T-helper 1 cell treated with Interleukin-12 subunit alpha and Interleukin-12 subunit beta and Interleukin-4 antibody, amounts not matched to agents 30 μg/mL and 1 μg/mL, for 36 hours (primary cell): ENCODE measurements around the gene AMIGO3.
"Not testable (repeated sequence)": the region's sequence is repeated elsewhere in the genome, so short reads cannot be mapped to it uniquely, and the experiment has no call there.

Source experiments
- H3K27ac Mint-ChIP-seq: one replicate; pipeline ENCODE4 v1.8.0; 2021; ENCODE audit warnings: mild to moderate bottlenecking, mixed read lengths
- H3K27me3 Mint-ChIP-seq: one replicate; pipeline ENCODE4 v1.8.0; 2021; ENCODE audit warnings: low read depth, mixed read lengths
- H3K36me3 Mint-ChIP-seq: one replicate; pipeline ENCODE4 v1.8.0; 2021; ENCODE audit warnings: low read depth, mixed read lengths
- H3K4me1 Mint-ChIP-seq: one replicate; pipeline ENCODE4 v1.8.0; 2021; ENCODE audit warnings: low read depth, mixed read lengths
- H3K4me3 Mint-ChIP-seq: one replicate; pipeline ENCODE4 v1.8.0; 2021; ENCODE audit warnings: mild to moderate bottlenecking, moderate library complexity, mixed read lengths
- H3K9me3 Mint-ChIP-seq: one replicate; pipeline ENCODE4 v1.8.0; 2021; ENCODE audit warnings: mixed read lengths

The AMIGO3 gene, protein sequence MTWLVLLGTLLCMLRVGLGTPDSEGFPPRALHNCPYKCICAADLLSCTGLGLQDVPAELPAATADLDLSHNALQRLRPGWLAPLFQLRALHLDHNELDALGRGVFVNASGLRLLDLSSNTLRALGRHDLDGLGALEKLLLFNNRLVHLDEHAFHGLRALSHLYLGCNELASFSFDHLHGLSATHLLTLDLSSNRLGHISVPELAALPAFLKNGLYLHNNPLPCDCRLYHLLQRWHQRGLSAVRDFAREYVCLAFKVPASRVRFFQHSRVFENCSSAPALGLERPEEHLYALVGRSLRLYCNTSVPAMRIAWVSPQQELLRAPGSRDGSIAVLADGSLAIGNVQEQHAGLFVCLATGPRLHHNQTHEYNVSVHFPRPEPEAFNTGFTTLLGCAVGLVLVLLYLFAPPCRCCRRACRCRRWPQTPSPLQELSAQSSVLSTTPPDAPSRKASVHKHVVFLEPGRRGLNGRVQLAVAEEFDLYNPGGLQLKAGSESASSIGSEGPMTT

DNA sequence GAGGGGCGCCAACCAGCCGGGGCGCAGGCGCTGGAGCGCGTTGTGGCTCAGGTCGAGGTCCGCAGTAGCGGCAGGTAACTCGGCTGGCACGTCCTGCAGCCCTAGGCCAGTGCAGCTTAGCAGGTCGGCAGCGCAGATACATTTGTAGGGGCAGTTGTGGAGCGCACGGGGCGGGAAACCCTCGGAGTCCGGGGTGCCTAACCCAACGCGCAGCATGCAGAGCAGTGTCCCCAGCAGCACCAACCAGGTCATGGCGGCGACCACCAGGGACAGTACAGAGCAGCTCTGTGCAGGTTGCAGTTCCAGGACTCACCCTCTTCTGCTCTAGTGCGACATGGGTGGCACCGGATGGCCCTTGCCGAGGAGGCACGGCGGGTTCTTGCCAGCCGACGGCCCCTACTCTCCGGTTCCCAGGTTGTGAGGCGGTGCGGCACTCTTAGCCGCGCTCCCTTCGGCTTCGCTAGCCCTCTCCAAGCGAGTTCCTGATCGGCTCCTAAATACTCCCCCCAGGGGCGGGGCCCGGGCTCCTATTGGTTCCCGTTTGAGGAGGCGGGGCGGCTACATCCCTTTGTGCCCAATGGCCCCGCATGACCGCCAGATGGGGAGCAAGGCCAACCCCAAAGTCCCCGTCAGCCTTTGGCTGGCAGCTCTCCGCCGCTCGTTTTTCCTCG is at the start of gene AMIGO3:
Gene AMIGO3 (minus strand): TSS at position 471 of the 671 bp plus-strand sequence. CDS start 219 bp downstream, at position 252.
- peaks cover 12% of the 10 kb centered on the region for H3K36me3 Mint-ChIP-seq
- H3K4me3 Mint-ChIP-seq, result peak within 1 kb of the TSS; percentile 83
- H3K9me3 Mint-ChIP-seq, result no peaks in the 10 kb centered on the region
- no peaks in the 10 kb centered on the region for H3K27me3 Mint-ChIP-seq
- H3K27ac Mint-ChIP-seq, result peak within 1 kb of the TSS; percentile 76
- peaks cover 30% of the 10 kb centered on the region for H3K4me1 Mint-ChIP-seq

DNA sequence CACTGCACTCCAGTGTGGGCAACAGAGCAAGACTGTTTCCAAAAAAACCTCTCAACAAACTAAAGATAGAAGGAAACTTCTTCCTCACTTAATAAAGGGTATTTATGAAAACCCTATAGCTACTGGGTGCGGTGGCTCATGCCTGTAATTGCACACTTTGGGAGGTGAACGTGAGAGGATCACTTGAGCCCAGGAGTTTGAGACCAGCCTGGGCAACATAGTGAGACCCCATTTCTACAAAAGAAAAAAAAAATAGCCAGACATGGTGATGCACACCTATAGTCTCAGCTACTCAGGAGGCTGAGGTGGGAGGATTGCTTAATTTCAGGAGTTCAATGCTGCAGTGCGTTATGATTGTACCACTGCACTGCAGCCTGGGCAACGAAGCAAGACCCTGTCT is 44.5 kb upstream of the AMIGO3 start:
- Mint-ChIP-seq H3K9me3 (no peaks in the 10 kb centered on the region), H3K27ac (no peak overlapping the region), H3K4me3 (no peak overlapping the region), H3K36me3 (peaks cover 7% of the 10 kb centered on the region), H3K4me1 (no peaks in the 10 kb centered on the region), H3K27me3 (no peaks in the 10 kb centered on the region)

DNA sequence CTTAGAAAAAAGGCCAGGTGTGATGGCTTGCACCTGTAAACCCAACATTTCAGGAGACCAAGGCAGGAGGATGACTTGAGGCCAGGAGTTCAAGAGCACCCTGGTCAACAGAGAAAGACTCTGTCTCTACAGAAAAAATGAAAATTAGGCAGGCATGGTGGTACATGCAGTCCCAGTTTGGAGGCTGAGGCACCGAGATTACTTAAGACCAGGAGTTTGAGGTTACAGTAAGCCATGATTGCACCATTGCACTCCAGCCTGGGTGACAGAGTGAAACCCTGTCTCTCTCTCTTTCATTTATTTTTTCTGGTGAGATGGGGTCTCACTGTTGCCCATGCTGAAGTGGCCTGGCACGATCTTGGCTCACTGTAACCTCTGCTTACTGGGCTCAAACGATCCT is 42.2 kb upstream of the AMIGO3 start:
- Mint-ChIP-seq H3K4me3 (no peak overlapping the region), H3K4me1 (no peaks in the 10 kb centered on the region), H3K36me3 (peaks cover 7% of the 10 kb centered on the region), H3K27ac (no peak overlapping the region), H3K9me3 (no peaks in the 10 kb centered on the region), H3K27me3 (no peaks in the 10 kb centered on the region)

DNA sequence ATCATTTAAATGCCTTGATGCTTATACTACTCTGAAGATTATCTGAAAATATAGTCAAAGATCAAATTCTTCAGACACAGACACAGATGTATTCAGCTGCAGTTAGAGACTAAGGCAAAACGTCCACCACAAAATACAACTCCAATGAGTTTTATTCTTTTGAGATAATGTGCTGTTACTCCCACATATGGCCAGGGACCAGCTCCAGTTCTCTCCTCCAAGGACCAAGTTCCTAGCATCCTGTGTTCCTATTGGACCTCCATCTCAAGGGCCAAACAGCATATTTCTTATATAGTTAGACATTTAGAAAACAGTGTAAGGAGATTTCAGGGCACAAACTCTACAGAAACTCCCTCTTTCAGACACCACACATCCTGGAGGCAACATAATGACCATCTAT is 39.7 kb upstream of the AMIGO3 start:
- no peaks in the 10 kb centered on the region for H3K4me1 Mint-ChIP-seq
- H3K9me3 Mint-ChIP-seq, result no peaks in the 10 kb centered on the region
- H3K4me3 Mint-ChIP-seq, result no peak overlapping the region
- H3K27ac Mint-ChIP-seq, result no peak overlapping the region
- H3K27me3 Mint-ChIP-seq, result no peaks in the 10 kb centered on the region
- peaks cover 2% of the 10 kb centered on the region for H3K36me3 Mint-ChIP-seq

DNA sequence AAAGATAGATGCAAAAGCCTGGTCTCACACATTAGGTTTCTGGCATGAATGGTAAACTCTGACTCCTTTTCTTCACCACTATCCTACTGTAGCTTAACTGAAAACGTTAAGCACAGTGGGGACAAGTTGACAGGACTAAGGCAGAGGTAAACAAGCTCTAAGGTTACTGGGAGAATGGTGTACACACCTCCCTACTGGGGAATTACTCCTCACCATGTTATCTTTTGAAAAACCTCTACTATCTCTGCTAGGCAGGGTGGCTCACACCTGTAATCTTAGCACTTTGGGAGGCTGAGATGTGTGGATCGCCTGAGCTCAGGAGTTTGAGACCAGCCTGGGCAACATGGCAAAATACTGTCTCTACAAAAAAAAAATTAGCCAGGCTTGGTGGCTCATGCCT is 37.7 kb upstream of the AMIGO3 start:
- H3K4me1 Mint-ChIP-seq, result peaks cover 6% of the 10 kb centered on the region
- H3K9me3 Mint-ChIP-seq, result no peaks in the 10 kb centered on the region
- H3K27me3 Mint-ChIP-seq, result no peaks in the 10 kb centered on the region
- H3K4me3 Mint-ChIP-seq, result no peak overlapping the region
- H3K27ac Mint-ChIP-seq, result no peak overlapping the region
- no peaks in the 10 kb centered on the region for H3K36me3 Mint-ChIP-seq

DNA sequence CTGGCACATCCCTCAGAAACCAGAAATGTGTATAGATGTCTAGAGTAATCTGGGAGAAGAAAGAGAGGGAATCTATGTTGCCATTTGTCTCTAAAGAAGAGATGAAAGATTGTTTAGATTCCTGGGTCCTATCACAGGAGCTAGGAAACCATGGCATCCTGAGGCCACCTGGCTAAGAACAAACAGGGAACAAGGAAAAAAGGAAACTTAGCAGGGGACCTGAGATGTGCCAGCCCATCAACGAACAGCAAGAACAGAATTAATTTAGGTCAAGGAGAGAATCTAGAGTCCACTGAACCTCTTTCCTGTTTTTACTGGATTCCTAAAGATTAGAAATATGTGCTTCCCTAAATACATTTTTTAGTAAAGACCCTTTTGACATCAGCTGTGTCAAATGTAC is 36.6 kb upstream of the AMIGO3 start:
- Mint-ChIP-seq H3K9me3 (no peaks in the 10 kb centered on the region), H3K27ac (no peak overlapping the region), H3K4me1 (peaks cover 6% of the 10 kb centered on the region), H3K4me3 (no peak overlapping the region), H3K36me3 (no peaks in the 10 kb centered on the region), H3K27me3 (no peaks in the 10 kb centered on the region)

DNA sequence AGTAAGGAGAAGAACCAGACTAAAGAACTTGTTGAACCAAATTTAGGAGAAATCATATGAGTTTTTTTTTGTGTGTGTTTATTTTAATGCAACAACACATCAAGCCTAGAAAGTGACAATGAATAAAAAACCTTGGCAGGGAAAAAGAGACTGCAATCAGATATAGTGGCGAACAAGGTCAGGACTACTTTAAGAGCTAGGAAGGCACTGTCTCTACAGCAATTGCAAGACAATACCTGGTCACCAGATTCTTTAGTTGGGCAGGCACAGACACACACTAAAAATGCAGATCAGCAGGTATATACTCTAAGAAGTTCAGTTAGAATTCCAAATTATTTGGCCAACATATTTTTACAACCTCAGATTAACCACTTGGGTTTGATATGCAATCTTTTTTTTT is 35.1 kb upstream of the AMIGO3 start:
- Mint-ChIP-seq H3K4me3 (no peak overlapping the region), H3K27ac (no peak overlapping the region), H3K27me3 (no peaks in the 10 kb centered on the region), H3K36me3 (no peaks in the 10 kb centered on the region), H3K9me3 (no peaks in the 10 kb centered on the region), H3K4me1 (peaks cover 6% of the 10 kb centered on the region)

DNA sequence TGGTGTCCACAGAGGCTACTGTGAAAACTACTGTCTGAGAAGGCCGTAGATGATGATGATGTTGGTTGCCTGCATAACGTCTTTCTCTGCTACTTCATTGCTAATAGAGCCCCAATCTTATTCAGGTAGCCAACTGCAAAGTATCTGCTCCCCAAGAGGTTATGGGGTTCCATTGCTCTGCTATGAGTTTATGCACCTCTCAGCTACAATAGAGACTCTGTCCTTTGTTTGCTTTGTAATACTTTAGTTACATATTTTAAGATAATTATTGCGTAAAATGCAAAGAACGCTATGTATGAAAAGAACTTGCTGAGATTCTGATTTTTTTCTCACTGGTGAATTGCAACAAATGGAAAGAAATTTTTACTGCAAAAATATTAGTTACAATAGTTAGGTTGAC is 32.0 kb upstream of the AMIGO3 start:
- Mint-ChIP-seq H3K4me3 (no peak overlapping the region), H3K27me3 (no peaks in the 10 kb centered on the region), H3K36me3 (peaks cover 9% of the 10 kb centered on the region), H3K27ac (no peak overlapping the region), H3K9me3 (no peaks in the 10 kb centered on the region), H3K4me1 (peaks cover 8% of the 10 kb centered on the region)

DNA sequence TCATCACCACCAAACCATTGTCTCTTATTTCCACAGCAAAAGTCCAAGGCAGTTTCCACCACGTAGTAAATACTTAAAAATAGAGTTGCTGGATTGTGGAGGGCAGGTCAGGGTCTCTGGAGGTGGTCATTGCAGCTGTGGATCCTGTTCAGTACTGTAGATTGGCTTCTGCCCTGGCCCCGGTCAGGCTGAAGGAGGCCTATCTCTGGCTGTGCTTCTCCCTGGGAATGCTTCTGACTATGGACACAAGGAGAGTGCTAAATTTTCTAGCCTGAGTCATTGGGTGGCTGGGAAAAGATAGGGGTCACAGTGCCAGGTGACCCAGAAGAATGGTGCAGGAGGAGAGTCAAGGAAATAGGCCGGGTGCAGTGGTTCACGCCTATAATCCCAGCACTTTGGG is 30.6 kb upstream of the AMIGO3 start:
- Mint-ChIP-seq H3K4me1 (peaks cover 8% of the 10 kb centered on the region), H3K9me3 (no peaks in the 10 kb centered on the region), H3K27me3 (no peaks in the 10 kb centered on the region), H3K27ac (no peak overlapping the region), H3K36me3 (peaks cover 10% of the 10 kb centered on the region), H3K4me3 (no peak overlapping the region)

DNA sequence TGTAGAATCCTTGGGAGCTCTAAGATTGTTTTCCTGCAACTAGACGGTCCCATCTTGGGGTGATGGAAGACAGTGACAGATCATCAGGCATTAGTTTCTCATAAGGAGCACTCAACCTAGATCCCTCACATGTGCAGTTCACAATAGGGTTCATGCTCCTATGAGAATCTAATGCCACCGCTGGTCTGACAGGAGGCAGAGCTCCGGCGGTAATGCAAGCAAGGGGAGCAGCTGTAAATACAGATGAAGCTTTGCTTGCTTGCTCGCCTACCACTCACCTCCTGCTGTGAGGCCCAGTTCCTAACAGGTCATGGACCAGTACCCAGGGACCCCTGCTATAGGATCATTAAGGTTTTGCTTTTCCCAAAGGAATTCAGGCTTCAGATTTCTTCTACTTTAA is 29.4 kb upstream of the AMIGO3 start:
- H3K9me3 Mint-ChIP-seq, H3K27me3 Mint-ChIP-seq, H3K27ac Mint-ChIP-seq, H3K4me1 Mint-ChIP-seq, H3K4me3 Mint-ChIP-seq: not testable (repeated sequence)
- H3K36me3 Mint-ChIP-seq, result peaks cover 15% of the 10 kb centered on the region

DNA sequence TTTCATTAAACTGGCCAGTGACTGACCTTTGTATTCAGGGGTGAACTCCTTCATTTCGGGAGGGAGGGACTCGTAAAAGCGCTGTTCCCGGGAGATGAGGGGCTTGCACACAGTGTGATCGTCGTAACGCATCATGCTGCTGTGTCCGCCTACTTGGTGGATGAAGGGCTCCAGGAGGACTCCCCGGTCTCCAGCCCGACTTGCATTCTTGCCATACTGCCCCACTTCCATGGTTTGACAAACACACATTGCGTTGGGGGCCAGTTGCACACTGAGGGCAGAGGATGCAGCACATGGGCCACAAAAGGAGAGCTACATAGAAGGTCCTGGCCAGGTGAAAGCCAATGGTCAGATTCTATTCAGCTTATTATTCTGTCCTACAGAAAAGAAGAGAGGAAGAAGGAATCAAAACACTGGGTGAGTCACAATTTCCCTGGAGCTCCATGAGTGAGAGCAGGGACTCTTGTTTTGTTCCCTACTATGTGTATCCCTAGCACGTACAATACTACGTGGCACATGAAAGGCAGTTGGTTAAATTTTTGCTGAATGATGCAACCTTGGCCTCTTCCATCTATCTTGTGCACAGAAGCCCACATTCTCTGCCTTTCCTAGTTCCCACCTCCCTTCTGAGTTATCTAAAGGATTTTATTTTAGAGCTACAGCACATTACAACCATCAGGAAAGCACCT is 28.5 kb upstream of the AMIGO3 start:
- H3K9me3 Mint-ChIP-seq, result no peaks in the 10 kb centered on the region
- H3K27me3 Mint-ChIP-seq, result no peaks in the 10 kb centered on the region
- H3K4me3 Mint-ChIP-seq, result no peak overlapping the region
- peaks cover 15% of the 10 kb centered on the region for H3K36me3 Mint-ChIP-seq
- H3K27ac Mint-ChIP-seq, result no peak overlapping the region
- peaks cover 3% of the 10 kb centered on the region for H3K4me1 Mint-ChIP-seq

DNA sequence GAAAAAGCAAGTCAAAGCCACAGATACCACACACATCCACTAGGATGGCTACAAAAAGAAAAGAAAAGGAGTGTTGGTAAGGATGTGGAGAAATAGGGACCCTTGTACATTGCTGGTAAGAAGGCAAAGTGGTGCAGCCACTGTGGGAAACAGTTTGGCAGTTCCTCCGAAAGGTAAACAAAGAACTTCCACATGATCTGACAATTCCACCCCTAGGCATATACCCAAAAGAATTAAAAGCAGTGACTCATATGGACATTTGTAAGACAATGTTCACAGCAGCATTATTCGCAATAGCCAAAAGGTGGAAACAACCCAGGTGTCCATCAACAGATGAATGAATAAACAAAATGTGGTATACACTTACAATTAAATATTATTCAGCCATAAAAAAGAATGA is 26.5 kb upstream of the AMIGO3 start:
- Mint-ChIP-seq H3K9me3 (no peaks in the 10 kb centered on the region), H3K27ac (no peak overlapping the region), H3K27me3 (no peaks in the 10 kb centered on the region), H3K4me3 (no peak overlapping the region), H3K4me1 (peaks cover 3% of the 10 kb centered on the region), H3K36me3 (peaks cover 15% of the 10 kb centered on the region)

DNA sequence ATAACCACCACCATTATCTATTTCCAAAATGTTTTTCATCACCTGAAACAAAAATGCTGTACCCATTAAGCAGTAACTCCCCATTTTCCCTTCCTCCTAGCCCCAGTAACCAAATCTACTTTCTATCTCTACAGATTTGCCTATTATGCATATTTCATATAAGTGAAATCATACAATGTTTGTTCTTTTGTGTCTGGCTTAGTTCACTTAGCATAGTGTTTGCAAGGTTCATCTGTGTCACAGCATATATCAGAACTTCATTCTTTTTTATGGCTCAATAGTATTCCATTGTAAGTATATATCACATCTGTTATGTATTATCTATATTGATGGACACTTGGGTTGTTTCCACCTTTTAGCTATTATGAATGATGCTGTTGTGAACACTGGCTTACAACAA is 20.9 kb upstream of the AMIGO3 start:
- Mint-ChIP-seq H3K27me3 (no peaks in the 10 kb centered on the region), H3K36me3 (peaks cover 28% of the 10 kb centered on the region), H3K27ac (no peak overlapping the region), H3K4me1 (peaks cover 5% of the 10 kb centered on the region), H3K9me3 (no peaks in the 10 kb centered on the region), H3K4me3 (no peak overlapping the region)

DNA sequence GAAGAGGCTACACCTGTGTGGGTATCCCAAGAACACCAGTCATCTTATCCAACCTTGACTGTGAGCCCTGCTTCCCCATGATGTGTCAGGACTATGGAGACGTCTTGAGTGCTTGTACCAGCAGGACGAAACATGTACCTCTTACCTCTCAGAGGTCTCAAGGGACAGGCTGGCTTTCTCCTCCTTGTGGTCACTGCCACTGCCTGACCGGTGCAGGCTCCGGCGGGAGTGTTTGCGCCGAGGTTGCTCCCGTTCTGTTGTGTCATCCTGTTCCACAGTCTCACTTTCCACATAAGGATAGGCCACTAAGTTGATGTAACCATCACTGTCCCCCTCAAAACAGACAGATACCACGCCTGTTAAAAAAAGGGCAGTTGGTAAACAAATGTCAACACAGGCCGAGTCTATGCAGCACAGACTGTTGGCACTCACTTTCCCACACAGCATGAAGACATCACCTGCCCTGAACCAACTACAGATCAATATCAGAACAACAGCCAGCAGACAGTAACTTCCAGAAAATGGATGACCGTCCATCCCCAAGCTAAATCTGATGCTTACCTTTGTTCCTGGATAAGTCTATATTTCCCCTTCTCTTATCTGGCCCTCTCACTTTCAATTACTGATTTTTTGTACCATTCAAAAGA is 18.7 kb upstream of the AMIGO3 start:
- Mint-ChIP-seq H3K27me3 (no peaks in the 10 kb centered on the region), H3K4me3 (no peak overlapping the region), H3K27ac (no peak overlapping the region), H3K4me1 (peaks cover 4% of the 10 kb centered on the region), H3K36me3 (peaks cover 24% of the 10 kb centered on the region), H3K9me3 (no peaks in the 10 kb centered on the region)
